ENCODE data around the gene HS1BP3.

GRCh38 chr2:20603791-20604190 lies 47.1 kb downstream of the HS1BP3 start:
- TF ChIP-seq CTCF (IDR thresholded peaks at IDR 0.05; ENCODE audit: low read depth, low read length) (no peak), POLR2A (IDR thresholded peaks at IDR 0.05; ENCODE audit: extremely low read depth, insufficient read length) (no peak)

Data from NB4 (cell line).